Measurements from ENCODE around the gene YPEL5. TPM values are rescaled to one million over a fixed set of nuclear protein-coding genes. Genes with fewer than 3 reads are reported as not detected.
"Not testable (repeated sequence)": the region's sequence is repeated elsewhere in the genome, so short reads cannot be mapped to it uniquely, and the experiment has no call there.

YPEL5 gene
- total RNA-seq, 2 donors from 2014 or later = 83.9 to 103 TPM

- Histone ChIP-seq H3K4me3 (no peak overlapping the region), H3K27ac (no peak overlapping the region), H3K4me1 (ENCODE audit: control insufficient read depth in 1 of 2, low read depth in 2 of 2) (peaks cover 0 to 4% of the 10 kb centered on the region in 2 donors), H3K9me3 (no peaks in the 10 kb centered on the region), H3K36me3 (no peaks in the 10 kb centered on the region), H3K27me3 (replicated peaks; ENCODE audit: insufficient read depth) (no peaks in the 10 kb centered on the region)
- ATAC-seq (ENCODE audit: insufficient number of reproducible peaks, low FRiP score, low read depth) (no peak), DNase-seq (ENCODE audit: low spot score) (no peak)
- TF ChIP-seq, protein P1, sequence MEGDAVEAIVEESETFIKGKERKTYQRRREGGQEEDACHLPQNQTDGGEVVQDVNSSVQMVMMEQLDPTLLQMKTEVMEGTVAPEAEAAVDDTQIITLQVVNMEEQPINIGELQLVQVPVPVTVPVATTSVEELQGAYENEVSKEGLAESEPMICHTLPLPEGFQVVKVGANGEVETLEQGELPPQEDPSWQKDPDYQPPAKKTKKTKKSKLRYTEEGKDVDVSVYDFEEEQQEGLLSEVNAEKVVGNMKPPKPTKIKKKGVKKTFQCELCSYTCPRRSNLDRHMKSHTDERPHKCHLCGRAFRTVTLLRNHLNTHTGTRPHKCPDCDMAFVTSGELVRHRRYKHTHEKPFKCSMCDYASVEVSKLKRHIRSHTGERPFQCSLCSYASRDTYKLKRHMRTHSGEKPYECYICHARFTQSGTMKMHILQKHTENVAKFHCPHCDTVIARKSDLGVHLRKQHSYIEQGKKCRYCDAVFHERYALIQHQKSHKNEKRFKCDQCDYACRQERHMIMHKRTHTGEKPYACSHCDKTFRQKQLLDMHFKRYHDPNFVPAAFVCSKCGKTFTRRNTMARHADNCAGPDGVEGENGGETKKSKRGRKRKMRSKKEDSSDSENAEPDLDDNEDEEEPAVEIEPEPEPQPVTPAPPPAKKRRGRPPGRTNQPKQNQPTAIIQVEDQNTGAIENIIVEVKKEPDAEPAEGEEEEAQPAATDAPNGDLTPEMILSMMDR (IDR thresholded peaks at IDR 0.05) = no peak
Measured at GRCh38 chr2:30141136-30141535, 5.7 kb upstream of the YPEL5 start.

DNA sequence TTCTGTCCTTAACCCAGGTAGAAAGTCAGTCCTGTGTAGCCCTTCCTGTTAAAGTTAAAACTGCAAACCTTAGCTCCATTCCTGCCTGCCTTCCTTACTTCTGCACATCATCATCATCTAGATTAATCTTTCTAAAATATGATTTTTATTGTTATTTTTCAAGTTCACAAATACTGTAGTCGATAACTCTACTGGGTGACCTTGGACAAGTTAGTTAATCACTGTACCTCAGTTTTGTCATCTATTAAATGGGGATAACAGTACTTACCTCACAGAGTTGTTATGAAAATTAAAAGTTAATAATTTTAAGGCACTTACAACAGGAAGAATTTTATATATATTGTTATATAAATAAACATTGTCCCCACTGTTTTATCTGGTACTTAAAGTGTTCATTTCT lies 2.5 kb upstream of the YPEL5 start:
- TF ChIP-seq, protein P1 (IDR thresholded peaks at IDR 0.05) = no peak
- H3K4me3 ChIP-seq = no peak overlapping the region
- no peak for DNase-seq (ENCODE audit: low spot score)
- no peaks in the 10 kb centered on the region for H3K36me3 ChIP-seq
- no peak overlapping the region for H3K27ac ChIP-seq
- no peaks in the 10 kb centered on the region for H3K27me3 ChIP-seq (replicated peaks; ENCODE audit: insufficient read depth)
- no peaks in the 10 kb centered on the region for H3K9me3 ChIP-seq
- ATAC-seq (ENCODE audit: insufficient number of reproducible peaks, low FRiP score, low read depth) = no peak
- H3K4me1 ChIP-seq (ENCODE audit: control insufficient read depth in 1 of 2, low read depth in 2 of 2) = peaks cover 12 to 15% of the 10 kb centered on the region in 2 donors

- not testable (repeated sequence) for H3K4me3 ChIP-seq; DNase-seq (ENCODE audit: low spot score); H3K36me3 ChIP-seq; ATAC-seq (ENCODE audit: insufficient number of reproducible peaks, low FRiP score, low read depth); H3K9me3 ChIP-seq; H3K27ac ChIP-seq; H3K27me3 ChIP-seq (replicated peaks; ENCODE audit: insufficient read depth)
- peaks cover 19 to 22% of the 10 kb centered on the region in 2 donors for H3K4me1 ChIP-seq (ENCODE audit: control insufficient read depth in 1 of 2, low read depth in 2 of 2)
Measured at GRCh38 chr2:30144951-30145350, 1.9 kb upstream of the YPEL5 start.

GRCh38 chr2:30145826-30146336 lies 926 bp upstream of the YPEL5 start:
- TF ChIP-seq, protein P1 (IDR thresholded peaks at IDR 0.05) = no peak
- Histone ChIP-seq H3K9me3 (no peaks in the 10 kb centered on the region), H3K4me1 (ENCODE audit: control insufficient read depth in 1 of 2, low read depth in 2 of 2) (peaks cover 28 to 32% of the 10 kb centered on the region in 2 donors), H3K27ac (peak overlapping the region; percentile 62 to 81), H3K4me3 (peak overlapping the region; percentile 76), H3K36me3 (no peaks in the 10 kb centered on the region), H3K27me3 (replicated peaks; ENCODE audit: insufficient read depth) (no peaks in the 10 kb centered on the region)
- DNase-seq (ENCODE audit: low spot score) (no peak), ATAC-seq (ENCODE audit: insufficient number of reproducible peaks, low FRiP score, low read depth) (no peak)

GRCh38 chr2:30147196-30147714 lies 448 bp downstream of the YPEL5 start:
- no peaks in the 10 kb centered on the region for H3K27me3 ChIP-seq (replicated peaks; ENCODE audit: insufficient read depth)
- peak; percentile 13 for ATAC-seq (ENCODE audit: insufficient number of reproducible peaks, low FRiP score, low read depth)
- TF ChIP-seq, protein P1 (IDR thresholded peaks at IDR 0.05) = no peak

More at GRCh38 chr2:30147196-30147714, 448 bp downstream of the YPEL5 start:
- H3K9me3 ChIP-seq = no peaks in the 10 kb centered on the region
- DNase-seq (ENCODE audit: low spot score) = no peak
- H3K4me1 ChIP-seq (ENCODE audit: control insufficient read depth in 1 of 2, low read depth in 2 of 2) = peaks cover 37 to 42% of the 10 kb centered on the region in 2 donors
- H3K36me3 ChIP-seq = no peaks in the 10 kb centered on the region
- H3K4me3 ChIP-seq = peak overlapping the region; percentile 95
- peak overlapping the region; percentile 95 to 97 for H3K27ac ChIP-seq
